Type B pancreatic cell (in vitro differentiated cells): ENCODE measurements around the gene MCC. TPM values are rescaled to one million over a fixed set of nuclear protein-coding genes. Genes with fewer than 3 reads are reported as not detected.

ENCODE experiments used
- DNase-seq: peaks from one replicate; pipeline ENCODE4 v3.0.0; 2021; ENCODE audit warnings: mixed read lengths; ENCODE audit not compliant: unreplicated experiment; ENCODE audit errors: extremely low spot score
- H3K27ac Mint-ChIP-seq: 2 replicates; pipeline ENCODE4 v1.8.0; 2021; ENCODE audit warnings: mild to moderate bottlenecking, mixed read lengths
- H3K27me3 Mint-ChIP-seq: 2 replicates; pipeline ENCODE4 v1.8.0; 2021; ENCODE audit warnings: mixed read lengths
- H3K36me3 Mint-ChIP-seq: 2 replicates; pipeline ENCODE4 v1.8.0; 2021; ENCODE audit warnings: mixed read lengths
- H3K4me1 Mint-ChIP-seq: one replicate; pipeline ENCODE4 v1.8.0; 2021; ENCODE audit warnings: mixed read lengths; ENCODE audit not compliant: unreplicated experiment
- H3K4me3 Mint-ChIP-seq: 2 replicates; pipeline ENCODE4 v1.8.0; 2021; ENCODE audit warnings: mild to moderate bottlenecking, mixed read lengths
- H3K9me3 Mint-ChIP-seq: 2 replicates; pipeline ENCODE4 v1.8.0; 2021; ENCODE audit warnings: mixed read lengths
- total RNA-seq: library from RNA; stranded (reverse); gene quantifications from 2 replicates; pipeline ENCODE4 v1.2.1, GENCODE V29; 2021; ENCODE audit warnings: low replicate concordance
- TF ChIP-seq, protein P1 (sequence below): fragments of 200-600 bp; sonication (generic); conservative IDR thresholded peaks from 2 replicates; pipeline ENCODE4 v1.5.0; 2021; ENCODE audit warnings: antibody characterized with exemption, mild to moderate bottlenecking

Gene MCC
- total RNA-seq, 1 donor from 2014 or later, result 24.0 TPM

DNA sequence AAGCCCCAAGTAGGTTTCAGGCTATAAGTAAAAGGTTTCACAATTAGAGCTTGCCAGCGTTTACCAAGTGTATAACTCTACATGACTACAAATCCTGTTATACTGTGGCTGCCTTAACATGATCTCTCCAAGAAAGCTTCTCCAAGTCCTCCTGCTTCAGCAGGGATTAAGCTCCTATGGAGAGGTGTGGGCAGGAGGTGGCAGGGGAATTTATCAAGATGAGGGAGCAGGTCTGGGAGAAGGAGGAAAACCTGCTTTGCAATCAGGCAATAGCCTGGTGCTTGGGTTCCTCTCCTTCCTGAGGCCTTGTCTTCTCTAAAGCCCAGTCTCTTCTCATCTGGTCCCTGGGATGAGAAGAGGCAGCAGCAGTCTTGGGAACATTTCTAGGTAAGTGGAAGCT, 188.7 kb downstream of the MCC start:
- TF ChIP-seq, protein P1, sequence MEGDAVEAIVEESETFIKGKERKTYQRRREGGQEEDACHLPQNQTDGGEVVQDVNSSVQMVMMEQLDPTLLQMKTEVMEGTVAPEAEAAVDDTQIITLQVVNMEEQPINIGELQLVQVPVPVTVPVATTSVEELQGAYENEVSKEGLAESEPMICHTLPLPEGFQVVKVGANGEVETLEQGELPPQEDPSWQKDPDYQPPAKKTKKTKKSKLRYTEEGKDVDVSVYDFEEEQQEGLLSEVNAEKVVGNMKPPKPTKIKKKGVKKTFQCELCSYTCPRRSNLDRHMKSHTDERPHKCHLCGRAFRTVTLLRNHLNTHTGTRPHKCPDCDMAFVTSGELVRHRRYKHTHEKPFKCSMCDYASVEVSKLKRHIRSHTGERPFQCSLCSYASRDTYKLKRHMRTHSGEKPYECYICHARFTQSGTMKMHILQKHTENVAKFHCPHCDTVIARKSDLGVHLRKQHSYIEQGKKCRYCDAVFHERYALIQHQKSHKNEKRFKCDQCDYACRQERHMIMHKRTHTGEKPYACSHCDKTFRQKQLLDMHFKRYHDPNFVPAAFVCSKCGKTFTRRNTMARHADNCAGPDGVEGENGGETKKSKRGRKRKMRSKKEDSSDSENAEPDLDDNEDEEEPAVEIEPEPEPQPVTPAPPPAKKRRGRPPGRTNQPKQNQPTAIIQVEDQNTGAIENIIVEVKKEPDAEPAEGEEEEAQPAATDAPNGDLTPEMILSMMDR, result no peak
- no peak overlapping the region for H3K4me3 Mint-ChIP-seq
- H3K27ac Mint-ChIP-seq, result no peak overlapping the region
- peaks cover 14% of the 10 kb centered on the region for H3K4me1 Mint-ChIP-seq
- no peaks in the 10 kb centered on the region for H3K9me3 Mint-ChIP-seq
- no peaks in the 10 kb centered on the region for H3K36me3 Mint-ChIP-seq
- peaks cover 27% of the 10 kb centered on the region for H3K27me3 Mint-ChIP-seq
- DNase-seq, result no peak

DNA sequence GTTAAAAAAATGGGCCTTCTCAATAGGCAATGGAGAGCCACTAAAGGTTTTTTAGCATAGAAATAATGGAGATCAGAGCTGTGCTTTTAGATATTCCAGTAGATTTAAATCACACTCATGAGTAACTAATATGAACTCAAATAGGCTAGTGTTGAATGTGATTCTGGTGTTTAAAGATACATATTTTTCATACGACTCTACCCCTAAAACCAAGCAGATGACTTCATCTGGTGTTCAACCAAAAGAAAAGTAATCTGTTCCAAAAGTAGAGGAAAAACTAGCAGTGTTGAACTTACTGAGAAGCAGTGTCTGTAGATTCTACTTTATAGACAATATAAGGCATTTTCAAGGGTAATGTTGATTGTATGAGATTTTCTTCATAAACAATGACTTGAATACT, 191.6 kb downstream of the MCC start:
- Mint-ChIP-seq H3K36me3 (no peaks in the 10 kb centered on the region), H3K4me1 (peaks cover 26% of the 10 kb centered on the region), H3K27ac (no peak overlapping the region), H3K9me3 (no peaks in the 10 kb centered on the region), H3K4me3 (no peak overlapping the region), H3K27me3 (peaks cover 34% of the 10 kb centered on the region)
- DNase-seq, result no peak
- TF ChIP-seq, protein P1, result no peak

DNA sequence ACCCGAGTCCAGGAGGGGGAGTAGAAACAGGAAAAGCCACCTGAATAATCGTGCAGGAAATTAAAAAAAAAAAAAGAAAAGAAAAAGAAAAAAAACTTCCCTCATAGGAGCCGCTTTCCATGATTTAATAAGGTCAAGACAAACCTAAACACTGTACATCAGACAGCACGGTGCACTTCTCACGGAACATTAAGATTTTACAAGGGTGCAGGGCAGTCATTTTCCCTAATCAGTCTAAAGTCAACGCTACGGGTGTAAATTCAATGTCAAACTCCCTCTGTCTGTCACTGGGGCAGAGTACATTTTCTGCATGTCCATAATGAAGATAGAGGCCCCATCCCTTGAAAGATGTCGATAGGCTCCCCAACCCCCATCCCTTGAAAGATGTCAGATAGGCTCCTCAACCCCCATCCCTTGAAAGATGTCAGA, 193.1 kb downstream of the MCC start:
- no peaks in the 10 kb centered on the region for H3K9me3 Mint-ChIP-seq
- peak overlapping the region; percentile 80 for H3K27ac Mint-ChIP-seq
- H3K4me3 Mint-ChIP-seq, result peak overlapping the region; percentile 93
- H3K4me1 Mint-ChIP-seq, result peaks cover 29% of the 10 kb centered on the region
- DNase-seq, result no peak
- TF ChIP-seq, protein P1, result no peak
- H3K36me3 Mint-ChIP-seq, result no peaks in the 10 kb centered on the region
- H3K27me3 Mint-ChIP-seq, result peaks cover 40% of the 10 kb centered on the region

DNA sequence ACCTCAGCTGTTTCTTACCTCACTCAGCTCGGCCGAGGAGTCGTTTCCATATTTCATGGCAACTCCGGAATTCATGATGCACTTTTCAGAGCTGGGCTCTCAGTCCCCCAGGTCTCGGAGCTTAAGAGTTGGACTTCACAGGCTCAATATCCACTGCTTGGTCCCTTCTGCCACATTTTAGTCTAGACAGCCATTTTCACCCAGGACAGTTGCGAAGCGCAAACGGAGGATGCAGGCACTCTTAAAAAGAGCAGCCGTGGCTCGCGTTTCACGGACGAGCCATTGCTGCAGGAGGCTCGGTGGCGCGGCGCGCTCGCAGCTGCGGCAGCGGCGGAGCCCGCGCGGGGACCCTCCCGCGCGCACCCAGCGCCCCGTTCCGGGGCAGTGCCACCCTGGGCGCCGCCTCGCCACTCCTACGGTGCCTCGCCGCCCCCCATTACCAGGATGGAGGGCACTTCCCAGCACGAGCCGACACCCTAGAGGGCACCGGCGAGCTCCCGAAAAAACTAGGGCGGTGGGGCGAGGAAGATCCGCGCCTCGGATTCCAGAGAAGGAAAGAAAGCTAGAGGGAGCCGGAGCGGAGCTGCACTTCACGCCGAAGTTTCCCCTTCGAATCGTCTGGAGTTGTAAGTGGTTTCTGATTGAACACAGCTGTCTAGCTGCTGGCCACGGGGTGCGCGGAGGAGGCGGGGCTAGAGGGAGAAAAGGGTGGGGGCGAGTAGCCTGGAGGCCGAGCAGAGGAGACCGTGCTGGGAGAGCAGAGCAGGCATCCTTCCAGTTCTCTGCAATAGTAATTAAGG, 193.7 kb downstream of the MCC start:
- Mint-ChIP-seq H3K27me3 (peaks cover 43% of the 10 kb centered on the region), H3K9me3 (no peaks in the 10 kb centered on the region), H3K4me3 (peak overlapping the region; percentile 93), H3K27ac (peak overlapping the region; percentile 84), H3K4me1 (peaks cover 29% of the 10 kb centered on the region), H3K36me3 (no peaks in the 10 kb centered on the region)
- DNase-seq, result peak; percentile 84
- TF ChIP-seq, protein P1, result peak; percentile 33

DNA sequence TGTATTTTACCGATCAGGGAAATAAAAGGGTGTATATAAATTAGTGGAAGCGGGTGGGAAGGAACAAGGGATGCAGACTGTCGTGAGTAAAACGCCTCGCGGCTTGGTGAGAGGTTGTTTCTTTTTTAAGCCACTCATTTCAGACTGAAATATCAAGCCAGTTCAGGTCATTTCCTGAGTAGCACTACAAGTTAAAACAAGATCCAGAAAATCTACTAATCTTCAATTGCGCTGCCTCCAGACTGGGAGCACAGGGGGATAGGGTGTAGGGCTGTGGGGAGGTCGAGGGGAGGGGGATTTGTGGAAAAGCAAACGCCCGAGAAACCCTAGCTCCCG, 194.3 kb downstream of the MCC start:
- no peaks in the 10 kb centered on the region for H3K9me3 Mint-ChIP-seq
- DNase-seq, result no peak
- peak overlapping the region; percentile 84 for H3K27ac Mint-ChIP-seq
- no peaks in the 10 kb centered on the region for H3K36me3 Mint-ChIP-seq
- TF ChIP-seq, protein P1, result no peak
- peak overlapping the region; percentile 87 for H3K4me3 Mint-ChIP-seq
- H3K4me1 Mint-ChIP-seq, result peaks cover 29% of the 10 kb centered on the region
- H3K27me3 Mint-ChIP-seq, result peaks cover 44% of the 10 kb centered on the region
